Measurements from ENCODE around the gene SFRP4. TPM values are rescaled to one million over a fixed set of nuclear protein-coding genes. Genes with fewer than 3 reads are reported as not detected.

SFRP4 gene
- total and polyA plus RNA-seq, 2 of the 4 experiments (the other 2 are of a cell fraction): not detected

DNA sequence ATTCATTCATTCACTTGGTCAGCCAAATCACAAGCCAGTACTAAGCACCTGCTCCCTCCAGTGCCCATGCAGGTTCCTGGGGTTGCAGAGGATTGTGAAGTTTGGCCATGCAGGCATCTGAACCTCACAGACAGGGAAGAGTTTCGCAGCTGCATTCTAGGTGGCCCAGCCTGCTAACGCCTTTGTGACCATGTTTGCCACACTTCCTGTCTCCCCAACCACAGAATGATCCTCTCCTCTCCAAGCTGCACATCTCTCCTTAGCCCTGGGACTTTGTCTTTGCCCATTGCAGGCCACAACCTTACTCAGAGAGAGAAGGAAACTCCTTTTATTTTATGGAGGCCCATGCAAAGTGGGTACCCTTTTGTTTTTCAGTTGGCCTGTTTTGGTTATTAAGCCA is 35.6 kb upstream of the SFRP4 start:
- dilution Hi-C loops (cut with HindIII; ENCODE audit: low sequenced_read_pairs, unreplicated experiment): no loop called here
- Histone ChIP-seq H2BK20ac (ENCODE audit: low read depth, low read length) (no peak overlapping the region), H3K9ac (ENCODE audit: low read depth, low read length) (no peak overlapping the region), H3K56ac (ENCODE audit: extremely low read depth, insufficient read depth, low read length) (no peak overlapping the region), H2AK9ac (replicated peaks; ENCODE audit: low read depth, low read length, poor library complexity) (no peak overlapping the region), H3K14ac (replicated peaks; ENCODE audit: low read depth, low read length) (no peak overlapping the region), H3K27ac (ENCODE audit: insufficient read depth, low read length) (no peak overlapping the region), H2BK15ac (ENCODE audit: low read depth, low read length) (no peak overlapping the region), H3K4me2 (ENCODE audit: low read depth, low read length) (no peak overlapping the region), H3K27me3 (ENCODE audit: control insufficient read depth, insufficient read depth, low read length) (no peaks in the 10 kb centered on the region), H4K20me1 (ENCODE audit: insufficient read depth, low read length) (no peaks in the 10 kb centered on the region), H2AFZ (replicated peaks; ENCODE audit: low read length, poor library complexity) (no peak overlapping the region), H3K4ac (ENCODE audit: low read depth, low read length) (no peak overlapping the region), H2AK5ac (ENCODE audit: low read depth, low read length) (no peak overlapping the region), H3K18ac (ENCODE audit: low read depth, low read length) (no peak overlapping the region), H3K79me1 (ENCODE audit: low read depth in 1 of 2, low read length in 2 of 2) (no peaks in the 10 kb centered on the region), H3K9me1 (ENCODE audit: insufficient read depth, low read length) (no peaks in the 10 kb centered on the region), H4K8ac (ENCODE audit: low read depth in 2 of 2, low read length in 2 of 2) (no peak overlapping the region), H2BK120ac (ENCODE audit: low read depth, low read length) (no peak overlapping the region), H3K36me3 (ENCODE audit: control insufficient read depth, insufficient read depth, low read length) (no peaks in the 10 kb centered on the region), H3K23ac (ENCODE audit: low read depth, low read length) (no peak overlapping the region), H4K91ac (ENCODE audit: insufficient read depth, low read depth, low read length) (no peak overlapping the region), H4K5ac (ENCODE audit: low read depth, low read length) (no peak overlapping the region), H3K4me3 (ENCODE audit: insufficient read depth, low read depth, low read length) (no peak overlapping the region), H3K9me3 (ENCODE audit: control insufficient read depth, insufficient read depth, low read length) (peaks cover 10% of the 10 kb centered on the region), H2BK5ac (ENCODE audit: low read depth, low read length, poor library complexity, severe bottlenecking) (no peak overlapping the region), H3K4me1 (ENCODE audit: control insufficient read depth, insufficient read depth, low read length) (no peaks in the 10 kb centered on the region)
- no peak for ATAC-seq (ENCODE audit: low read depth)
- POLR2A ChIA-PET (ENCODE audit: unreplicated experiment): no interaction called here
- TF ChIP-seq NFE2L2 (IDR thresholded peaks at IDR 0.05; ENCODE audit: low read depth, low read length) (no peak), BHLHE40 (IDR thresholded peaks at IDR 0.05; ENCODE audit: low read depth, low read length) (no peak), RAD21 (IDR thresholded peaks at IDR 0.05; ENCODE audit: low read length) (no peak), RFX5 (IDR thresholded peaks at IDR 0.05; ENCODE audit: low read depth, low read length) (no peak), RCOR1 (IDR thresholded peaks at IDR 0.05; ENCODE audit: insufficient replicate concordance, low read length) (no peak), CHD1 (IDR thresholded peaks at IDR 0.05; ENCODE audit: low read depth, low read length) (no peak)
- TF ChIP-seq, protein P1, sequence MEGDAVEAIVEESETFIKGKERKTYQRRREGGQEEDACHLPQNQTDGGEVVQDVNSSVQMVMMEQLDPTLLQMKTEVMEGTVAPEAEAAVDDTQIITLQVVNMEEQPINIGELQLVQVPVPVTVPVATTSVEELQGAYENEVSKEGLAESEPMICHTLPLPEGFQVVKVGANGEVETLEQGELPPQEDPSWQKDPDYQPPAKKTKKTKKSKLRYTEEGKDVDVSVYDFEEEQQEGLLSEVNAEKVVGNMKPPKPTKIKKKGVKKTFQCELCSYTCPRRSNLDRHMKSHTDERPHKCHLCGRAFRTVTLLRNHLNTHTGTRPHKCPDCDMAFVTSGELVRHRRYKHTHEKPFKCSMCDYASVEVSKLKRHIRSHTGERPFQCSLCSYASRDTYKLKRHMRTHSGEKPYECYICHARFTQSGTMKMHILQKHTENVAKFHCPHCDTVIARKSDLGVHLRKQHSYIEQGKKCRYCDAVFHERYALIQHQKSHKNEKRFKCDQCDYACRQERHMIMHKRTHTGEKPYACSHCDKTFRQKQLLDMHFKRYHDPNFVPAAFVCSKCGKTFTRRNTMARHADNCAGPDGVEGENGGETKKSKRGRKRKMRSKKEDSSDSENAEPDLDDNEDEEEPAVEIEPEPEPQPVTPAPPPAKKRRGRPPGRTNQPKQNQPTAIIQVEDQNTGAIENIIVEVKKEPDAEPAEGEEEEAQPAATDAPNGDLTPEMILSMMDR (conservative IDR thresholded peaks at IDR 0.05; ENCODE audit: low read depth, low read length): no peak
- TF ChIP-seq, protein P2, sequence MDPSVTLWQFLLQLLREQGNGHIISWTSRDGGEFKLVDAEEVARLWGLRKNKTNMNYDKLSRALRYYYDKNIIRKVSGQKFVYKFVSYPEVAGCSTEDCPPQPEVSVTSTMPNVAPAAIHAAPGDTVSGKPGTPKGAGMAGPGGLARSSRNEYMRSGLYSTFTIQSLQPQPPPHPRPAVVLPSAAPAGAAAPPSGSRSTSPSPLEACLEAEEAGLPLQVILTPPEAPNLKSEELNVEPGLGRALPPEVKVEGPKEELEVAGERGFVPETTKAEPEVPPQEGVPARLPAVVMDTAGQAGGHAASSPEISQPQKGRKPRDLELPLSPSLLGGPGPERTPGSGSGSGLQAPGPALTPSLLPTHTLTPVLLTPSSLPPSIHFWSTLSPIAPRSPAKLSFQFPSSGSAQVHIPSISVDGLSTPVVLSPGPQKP (IDR thresholded peaks at IDR 0.05; ENCODE audit: borderline replicate concordance, low read depth, low read length): no peak
- DNase-seq: no peak
- WGBS, 2 experiments (ENCODE audit: extremely low coverage in 2 of 2, insufficient read length in 1 of 2): 27% methylated on average over 2 of the region's 2 CpGs; no CpG with 5 or more reads in 1 of the 2 experiments
- CTCF ChIA-PET: no interaction called here
- intact Hi-C loops (cut with micrococcal nuclease): no loop called here
- BruUV-seq (replicated peaks): no TSS peak
- in situ Hi-C loops (cut with MboI; ENCODE audit: low sequenced_read_pairs): no loop called here

Measured in IMR-90 (cell line).